HG03175 (cell line): Measurements from ENCODE around the gene SEPSECS.

Experiments used
- ATAC-seq: cut with Tn5 transposase; IDR thresholded peaks from one replicate; pipeline ENCODE4 v1.9.1; 2021; ENCODE audit warnings: mild to moderate bottlenecking, moderate library complexity; ENCODE audit not compliant: unreplicated experiment

SEPSECS gene

DNA sequence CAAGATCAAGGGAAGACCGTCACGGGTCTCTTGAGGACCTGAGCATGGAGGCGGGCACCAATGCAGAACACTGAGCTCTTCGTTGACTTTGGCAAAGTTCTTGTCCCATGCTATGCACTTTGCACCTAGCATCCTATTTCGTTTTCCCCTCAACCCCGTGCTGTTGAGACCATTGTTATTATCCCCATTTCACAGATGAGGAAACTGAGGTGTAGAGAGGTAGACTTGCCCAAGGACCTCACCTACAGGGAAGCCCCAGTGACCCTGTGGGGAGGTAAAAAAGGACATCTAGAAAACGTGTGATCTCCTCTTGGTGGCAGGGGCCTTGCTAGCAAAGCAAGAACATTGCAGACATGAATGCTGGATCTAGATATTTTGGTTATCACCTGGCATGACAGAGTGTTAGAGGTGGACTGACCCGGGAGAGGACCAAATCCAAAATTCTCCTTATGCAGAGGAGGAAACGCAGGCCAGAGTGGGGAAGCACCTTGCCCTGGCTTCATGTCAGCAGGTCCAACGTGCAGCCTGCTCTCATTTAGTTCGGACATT is 48.5 kb downstream of the SEPSECS start:
- ATAC-seq = no peak

DNA sequence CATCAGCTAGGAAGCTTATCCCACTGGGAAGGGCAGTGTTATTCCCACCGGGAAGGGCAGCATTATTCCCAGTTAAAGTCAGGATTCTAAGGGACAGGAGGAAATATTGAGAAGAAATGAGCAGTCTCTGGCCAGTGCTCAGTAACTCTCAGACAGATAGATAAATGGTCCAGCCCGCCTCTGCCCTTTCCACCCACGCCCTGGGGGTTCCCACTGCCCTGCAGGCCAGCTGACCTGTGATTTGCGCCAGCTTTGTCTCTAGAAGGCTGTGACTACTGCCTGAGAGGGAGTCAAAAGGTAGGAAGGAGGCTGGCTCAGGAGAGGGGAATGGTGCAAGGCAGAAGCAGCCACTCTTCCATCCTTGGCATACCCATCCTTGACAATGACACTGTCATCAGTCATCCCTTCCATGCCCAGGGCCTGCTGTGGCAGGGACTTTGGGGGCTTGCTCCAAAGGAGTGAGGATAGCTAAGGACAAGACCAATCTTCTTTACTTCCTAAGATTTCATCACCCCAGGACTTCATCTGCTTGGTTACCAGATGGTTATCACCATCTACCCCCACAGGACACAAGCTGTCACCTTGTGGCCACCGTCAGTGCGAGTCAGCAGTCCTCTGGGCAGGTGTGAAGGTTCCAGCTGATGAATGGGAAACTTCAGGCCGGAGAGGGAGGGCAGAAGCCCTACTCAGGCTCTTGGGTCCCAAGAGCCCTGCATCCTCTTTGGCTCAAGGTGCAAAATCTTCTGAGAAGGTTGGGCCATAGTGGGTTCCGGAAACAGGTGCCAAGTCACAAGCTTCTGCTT is 49.5 kb downstream of the SEPSECS start:
- no peak for ATAC-seq

DNA sequence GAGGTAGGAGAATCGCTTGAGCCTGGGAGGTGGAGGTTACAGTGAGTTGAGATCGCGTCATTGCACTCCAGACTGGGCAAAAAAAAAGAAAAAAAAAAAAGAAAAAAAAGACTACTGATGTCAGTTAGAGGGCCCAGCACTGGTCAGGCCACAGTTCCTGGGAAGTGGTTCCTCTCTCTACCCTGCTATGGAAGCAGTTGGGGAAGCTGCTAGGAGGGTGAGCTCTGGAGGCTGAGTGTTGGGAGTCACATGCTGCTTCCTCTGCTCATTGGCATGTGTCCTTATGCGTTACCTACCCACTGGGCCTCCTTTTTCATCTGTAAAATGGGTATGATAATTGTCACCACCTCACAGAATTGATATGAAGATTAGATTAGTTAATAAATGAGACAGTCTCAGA is 50.7 kb downstream of the SEPSECS start:
- ATAC-seq = no peak

DNA sequence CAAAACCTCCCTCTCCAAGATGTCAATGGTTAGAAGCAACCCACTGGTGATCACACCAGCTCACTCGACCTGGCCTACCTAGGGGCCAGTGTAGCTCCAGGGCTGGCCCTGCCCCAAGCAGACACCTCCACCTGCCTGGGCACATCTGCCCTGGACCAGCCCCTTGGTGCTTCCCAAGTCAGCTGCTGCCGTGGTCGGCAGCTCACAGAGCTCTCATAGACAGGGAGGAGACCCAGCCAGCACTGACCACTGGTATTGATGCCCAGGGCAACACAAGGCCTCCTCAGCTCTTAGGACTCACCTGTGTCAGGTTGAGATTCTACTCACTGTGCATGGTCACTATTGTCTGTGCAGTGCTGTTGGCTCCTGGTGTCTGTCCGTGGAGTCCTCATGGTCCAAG is 51.7 kb downstream of the SEPSECS start:
- no peak for ATAC-seq

DNA sequence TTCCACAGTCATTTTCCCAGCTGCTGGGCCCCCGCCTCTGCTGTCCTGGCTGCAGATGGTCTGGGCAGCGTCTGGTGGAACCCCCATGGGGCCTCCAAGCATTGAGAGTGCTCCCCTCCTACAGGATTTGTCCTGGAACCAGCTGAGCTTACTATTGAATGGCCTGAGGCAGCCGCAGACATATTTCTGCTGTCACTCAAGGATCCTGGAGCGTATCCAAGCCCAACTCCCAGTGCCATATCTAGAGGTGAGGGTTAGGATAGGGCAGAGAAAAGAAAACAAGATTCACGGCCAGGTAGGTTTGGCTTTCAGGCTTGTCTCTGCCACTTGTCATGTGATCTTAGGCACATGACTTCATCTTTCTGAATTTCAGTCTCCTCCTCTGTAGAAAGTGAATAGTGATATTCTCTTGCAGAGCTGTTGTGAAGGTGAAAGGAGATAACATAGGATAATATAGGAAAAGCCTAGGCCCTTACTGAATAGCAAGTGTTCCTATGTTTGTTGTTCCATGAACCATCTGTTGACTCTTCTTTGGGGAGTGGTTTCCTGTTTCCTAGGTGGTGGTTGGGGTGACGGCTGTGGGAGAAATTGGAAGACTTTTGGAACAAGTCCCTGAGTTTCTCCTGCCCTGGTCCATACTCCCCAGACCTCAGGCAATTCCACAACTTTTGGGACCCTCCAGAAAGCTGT is 52.3 kb downstream of the SEPSECS start:
- no peak for ATAC-seq

DNA sequence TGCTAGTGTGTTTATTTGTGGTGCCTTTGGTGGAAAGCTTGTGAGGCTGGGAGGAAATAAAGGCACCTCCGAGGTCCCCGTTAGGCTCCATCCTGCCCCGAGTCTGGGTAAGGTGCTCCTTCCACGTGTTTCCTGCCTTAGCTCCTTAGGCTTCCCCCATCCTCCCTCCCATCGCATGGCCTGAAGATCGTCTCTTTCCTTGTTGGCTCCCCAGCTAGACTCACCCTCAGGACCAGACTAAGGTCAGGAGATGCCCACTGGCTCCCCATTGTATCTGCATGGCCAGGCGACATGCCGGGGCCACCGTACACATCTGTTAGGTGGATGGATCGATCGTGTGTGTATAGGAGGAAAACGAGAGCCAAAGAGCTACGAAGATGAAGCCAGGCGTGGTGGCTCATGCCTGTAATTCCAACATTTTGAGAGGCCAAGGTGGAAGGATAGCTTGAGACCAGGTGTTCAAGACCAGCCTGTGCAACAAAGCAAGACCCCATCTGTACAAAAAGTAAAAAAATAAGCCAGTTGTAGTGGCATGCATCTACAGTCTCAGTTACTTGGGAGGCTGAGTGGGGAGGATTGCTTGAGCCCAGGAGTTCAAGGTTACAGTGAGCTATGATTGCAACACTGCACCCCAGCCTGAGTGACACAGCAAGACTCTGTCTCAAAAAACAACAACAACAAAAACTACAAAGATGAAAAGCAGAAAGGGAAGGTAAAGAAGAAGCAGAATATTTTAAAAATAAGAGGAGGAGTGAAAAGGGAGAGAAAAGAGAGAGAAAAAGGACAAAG is 53.7 kb downstream of the SEPSECS start:
- no peak for ATAC-seq

DNA sequence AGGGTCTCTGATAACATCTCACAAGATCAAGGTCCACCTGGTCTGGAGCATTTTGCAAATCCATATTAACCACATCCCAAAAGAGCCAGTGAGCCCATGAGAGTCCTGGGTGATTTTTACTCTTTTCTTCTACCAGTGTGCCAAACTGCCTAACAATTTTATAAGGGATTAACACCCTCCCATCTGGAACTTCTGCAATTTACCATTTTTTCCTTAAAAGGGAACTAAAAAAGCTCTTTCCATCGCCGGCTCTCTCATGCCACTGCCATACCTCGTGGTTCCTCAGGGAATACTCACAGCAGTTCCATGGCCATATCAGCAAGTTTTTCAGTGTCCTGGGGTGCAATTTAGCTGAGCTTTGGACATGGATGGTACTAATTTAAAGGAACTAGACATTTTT is 55.7 kb downstream of the SEPSECS start:
- no peak for ATAC-seq

DNA sequence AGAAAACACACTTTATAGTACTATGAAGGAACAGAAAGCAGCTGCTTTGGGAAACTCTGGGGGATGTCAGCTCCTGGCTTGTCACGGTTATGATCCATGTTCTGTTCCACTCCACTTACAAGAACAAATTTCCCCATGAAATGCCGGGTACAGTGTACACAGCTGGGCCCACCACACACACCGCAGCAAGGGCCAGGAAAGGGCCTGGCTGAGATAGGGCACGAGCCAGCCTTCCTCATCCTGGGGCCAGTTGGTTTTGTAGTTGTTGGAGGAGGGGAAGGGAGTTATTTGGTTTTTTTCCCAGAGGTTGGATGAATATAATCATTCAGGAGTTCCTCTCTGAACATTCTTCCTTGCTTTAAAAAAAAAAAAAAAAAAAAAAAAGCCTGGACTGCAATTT is 56.8 kb downstream of the SEPSECS start:
- no peak for ATAC-seq

DNA sequence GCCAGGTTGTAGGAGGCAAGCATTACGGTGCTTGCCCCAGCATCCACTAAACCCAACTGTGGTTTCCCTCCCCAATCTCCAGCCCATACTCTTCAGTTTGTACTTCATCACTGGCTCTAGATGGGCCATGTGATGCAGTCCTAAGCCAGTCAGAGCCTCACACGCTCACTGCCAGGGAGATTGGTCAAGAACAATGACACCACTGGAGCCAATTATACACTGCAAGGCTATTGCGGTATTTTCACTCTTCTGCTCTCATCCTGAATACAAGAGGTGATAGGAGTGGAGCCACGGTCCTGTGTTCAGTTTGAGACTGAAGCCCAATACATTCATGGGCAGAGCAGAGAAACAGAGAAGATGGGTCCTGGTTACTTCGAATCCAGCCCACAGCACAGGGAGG is 58.4 kb downstream of the SEPSECS start:
- no peak for ATAC-seq

DNA sequence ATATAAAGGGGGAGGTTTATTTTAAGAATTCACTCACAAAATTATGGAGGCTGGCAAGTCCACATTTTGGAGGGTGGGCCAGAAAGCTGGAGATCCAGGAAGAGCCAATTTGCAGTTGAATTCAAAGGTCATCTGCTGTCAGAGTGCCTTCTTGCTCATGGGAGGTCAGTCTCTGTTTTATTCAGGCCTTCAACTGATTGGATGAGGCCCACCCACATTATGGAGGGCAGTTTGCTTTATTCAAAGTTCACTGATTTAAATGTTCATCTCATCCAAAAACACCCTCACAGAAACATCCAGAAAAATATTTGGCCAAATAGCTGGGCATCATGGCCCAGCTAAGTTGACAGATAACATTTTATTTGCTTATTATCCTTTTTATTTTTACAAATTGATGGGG is 59.5 kb downstream of the SEPSECS start:
- ATAC-seq = no peak

DNA sequence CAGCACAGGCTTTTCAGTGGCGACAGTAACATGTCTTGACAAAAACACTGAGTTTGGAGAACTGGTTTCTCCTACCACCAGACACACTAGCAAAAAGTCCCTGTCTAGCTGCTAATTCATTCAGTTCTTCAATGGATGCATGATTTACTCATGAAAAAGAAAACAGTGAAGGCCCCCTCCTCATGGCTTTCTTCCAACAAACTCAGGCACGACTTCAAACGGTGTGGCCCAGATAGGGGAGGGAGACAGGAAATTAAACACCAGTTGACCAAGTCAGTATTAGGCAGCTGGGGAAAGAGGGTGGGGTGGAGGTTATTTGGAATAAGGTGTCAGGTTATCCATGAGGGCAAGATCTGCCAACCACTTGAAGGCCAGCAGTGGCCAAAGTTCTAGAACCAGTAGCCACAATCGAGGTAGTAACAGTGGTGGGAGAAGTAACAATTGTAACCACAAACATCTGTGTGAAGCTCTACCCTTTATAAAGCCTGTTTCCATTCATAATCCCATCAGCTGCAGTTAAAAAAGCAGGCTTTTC is 60.2 kb downstream of the SEPSECS start:
- ATAC-seq = no peak

DNA sequence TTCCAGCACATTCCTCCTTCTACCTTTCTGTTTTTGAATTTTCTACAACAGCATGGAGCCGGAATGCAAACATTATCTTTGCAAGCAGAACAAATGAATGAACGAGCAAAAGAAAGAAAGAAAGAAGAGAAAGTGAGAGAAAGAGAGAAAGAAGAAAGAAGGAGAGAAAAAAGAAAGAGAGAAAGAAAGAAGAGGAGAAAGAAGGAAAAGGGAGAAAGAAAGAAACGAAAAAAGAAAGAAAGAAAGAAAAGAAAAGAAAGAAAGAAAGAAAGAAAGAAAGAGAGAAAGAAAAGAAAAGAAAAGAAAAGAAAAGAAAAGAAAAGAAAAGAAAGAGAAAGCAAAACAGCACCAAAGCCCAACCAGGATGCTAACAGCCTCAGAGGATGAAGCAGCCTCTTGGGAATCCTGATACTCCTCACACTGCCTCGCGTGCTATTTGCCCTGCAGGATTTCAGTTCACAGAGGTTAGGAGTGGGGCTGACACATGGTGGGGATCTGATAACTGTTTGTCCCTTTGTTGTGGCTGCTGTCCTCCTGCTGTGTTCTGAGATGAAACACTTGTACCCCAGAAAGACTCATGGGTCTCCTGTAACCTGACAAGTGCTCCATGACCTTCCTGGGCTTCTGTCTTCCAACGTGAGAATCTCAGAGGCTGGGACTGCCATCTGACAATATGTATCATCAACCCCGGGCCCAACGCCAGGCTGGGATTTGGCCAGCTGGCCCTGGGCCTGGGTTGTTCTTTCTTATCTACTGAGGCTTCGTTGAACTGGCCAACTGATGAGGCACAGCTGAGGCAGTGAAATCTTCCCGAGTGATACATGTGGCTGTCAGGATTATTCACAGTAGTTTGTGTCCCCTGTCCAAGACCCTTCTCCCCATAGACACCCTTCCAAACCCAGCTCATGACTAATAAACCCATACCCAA is 61.0 kb downstream of the SEPSECS start:
- ATAC-seq = no peak

DNA sequence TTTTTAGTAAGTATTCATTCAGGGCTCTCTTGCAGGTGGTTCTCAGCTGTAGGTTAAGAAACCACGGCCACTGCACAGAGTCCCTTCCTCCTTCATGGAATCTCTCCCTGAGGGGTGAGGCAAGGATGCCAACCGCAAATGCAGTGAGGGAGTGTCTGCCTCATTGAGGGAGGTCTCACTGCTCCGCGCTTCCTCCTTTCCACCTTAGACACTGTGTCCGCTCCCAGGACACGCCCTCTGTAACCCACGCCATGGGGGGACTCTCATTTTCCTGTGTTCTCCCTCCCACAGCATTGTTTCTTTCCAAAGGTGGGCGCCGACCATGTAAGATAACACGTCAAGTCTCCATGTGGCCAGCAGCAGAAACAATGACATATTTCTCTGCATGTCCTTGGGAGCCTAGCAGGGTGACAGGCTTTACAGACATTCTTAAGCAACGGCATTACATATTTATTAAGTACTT is 63.2 kb downstream of the SEPSECS start:
- no peak for ATAC-seq

DNA sequence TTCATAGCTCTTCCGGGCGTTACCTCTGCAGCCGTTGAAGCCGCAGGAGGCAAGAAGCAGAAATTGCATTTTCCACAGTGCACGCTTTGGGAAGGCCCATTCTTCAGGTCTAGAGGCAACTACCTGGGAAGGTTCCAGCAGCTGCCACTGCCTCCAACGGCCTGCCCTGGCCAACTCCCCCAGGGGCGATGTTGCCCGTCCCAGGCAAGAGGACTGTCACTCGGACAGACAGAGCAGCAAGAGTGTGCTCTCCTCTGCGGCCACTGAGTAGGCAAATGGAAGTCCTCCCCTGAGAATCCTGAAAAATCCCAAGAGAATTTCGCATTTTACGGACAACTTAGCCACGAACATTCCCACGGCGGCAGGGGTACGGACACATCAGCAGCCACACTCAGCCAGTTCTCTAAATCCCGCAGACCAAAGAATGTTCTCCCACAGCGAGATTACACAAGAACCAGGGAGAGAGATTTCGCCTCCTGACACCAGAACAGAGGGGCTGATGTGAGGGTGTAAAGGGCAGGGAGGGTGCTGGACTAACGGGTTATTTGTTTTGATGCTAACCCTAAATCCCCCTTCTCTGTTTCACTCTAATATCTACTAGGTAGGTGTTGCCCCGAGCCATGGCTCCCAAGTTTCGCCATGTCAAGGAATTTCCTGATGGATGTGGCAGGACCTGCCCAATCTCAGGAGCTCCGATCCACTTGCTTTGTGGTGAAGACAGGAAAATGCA is 63.8 kb downstream of the SEPSECS start:
- ATAC-seq = no peak

DNA sequence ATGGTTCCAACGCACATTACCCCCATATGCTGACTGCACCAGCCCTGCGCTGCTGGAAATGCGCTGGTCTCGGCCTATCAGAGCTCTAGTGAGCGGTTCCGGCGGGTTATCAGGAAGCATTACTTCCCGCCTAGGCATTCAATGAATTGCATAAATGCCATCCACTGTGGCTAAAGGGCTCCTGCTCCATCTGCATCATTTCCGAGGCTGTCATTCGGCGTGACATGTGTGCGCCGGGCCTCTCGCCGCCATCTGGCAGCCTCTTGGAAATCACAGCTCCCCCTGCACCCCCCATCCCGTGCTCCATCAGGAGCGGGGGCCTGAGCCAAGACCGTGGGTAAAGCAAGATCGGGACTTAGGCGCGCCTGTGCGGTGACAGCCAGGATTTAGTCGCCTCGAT is 64.4 kb downstream of the SEPSECS start:
- no peak for ATAC-seq

DNA sequence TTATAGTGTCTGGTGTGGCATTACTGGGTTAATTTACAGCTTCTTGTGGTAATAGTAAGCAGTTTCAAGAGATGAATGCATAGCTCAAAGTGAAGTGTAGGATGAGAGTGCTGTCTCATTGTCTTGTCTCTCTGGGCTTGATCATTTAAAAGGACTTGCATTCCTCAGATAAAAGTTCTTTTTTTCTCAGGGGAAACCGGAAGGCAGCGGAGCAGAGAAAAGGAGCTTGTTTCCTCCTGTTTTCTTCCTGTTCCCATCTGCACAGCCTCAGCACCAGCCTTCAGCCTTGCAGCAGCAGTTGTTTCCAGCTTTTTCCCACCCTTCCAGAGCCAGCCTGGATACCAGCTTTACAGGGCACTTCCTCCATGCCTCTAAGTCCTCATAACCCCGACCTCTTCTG is 68.1 kb downstream of the SEPSECS start:
- no peak for ATAC-seq

DNA sequence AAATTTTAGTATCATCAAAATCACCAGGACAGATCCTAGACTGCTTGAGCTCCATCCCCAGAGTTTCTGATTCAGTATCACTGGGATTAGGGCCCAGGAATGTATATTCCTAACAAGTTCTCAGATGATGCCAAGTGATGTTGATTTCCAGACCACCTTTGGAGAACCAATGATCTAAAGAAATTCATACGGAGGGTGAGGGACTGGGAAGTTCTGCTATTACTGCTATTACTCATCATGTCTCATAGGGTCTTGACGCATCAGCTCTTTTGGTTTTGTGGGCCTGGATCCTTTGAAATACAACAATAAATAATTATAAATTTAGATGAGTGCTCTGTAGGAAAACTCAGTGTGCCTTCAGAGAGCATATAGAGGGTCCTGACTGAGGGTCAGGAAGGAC is 69.7 kb downstream of the SEPSECS start:
- no peak for ATAC-seq

DNA sequence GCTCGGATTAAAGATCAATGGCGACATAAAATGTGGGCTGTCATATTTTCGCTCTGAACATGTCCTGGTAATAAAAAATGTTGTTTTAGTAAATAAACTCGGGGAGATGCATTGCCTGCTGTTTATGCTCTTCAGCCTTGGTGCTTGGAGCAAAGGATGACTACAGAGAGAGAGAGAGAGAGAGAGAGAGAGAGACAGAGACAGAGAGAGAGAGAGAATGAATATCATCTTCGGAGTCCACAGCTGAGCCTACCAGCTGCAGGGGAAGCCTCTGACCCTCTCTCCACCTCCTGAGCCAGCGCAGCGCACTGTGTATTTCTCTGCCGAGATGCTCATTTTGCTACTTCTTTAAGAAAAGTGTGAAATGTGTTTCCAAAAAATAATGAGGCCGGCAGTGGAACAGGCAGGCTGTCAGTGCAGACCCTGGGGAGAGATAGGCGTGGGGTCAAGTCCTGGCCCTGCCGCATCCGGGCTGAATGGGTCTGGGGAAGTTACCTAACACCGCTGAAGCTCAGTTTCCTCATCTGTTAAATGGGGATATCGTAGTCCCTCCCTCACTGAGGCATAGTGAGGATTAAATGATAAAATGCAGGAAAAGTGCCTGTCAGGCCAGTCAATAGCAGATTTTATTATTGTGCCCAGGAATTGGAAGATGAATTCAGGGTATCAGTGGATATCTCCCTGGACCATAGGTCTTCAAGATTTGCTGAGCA is 71.0 kb downstream of the SEPSECS start:
- ATAC-seq = no peak
